DMS53 (cell line): ENCODE data around the gene CDC42EP4.
"Not testable (repeated sequence)": the region's sequence is repeated elsewhere in the genome, so short reads cannot be mapped to it uniquely, and the experiment has no call there.

Experiments
- DNase-seq: peaks from one replicate; lab custom pipeline; 2025; lab: John Stamatoyannopoulos, UW

Gene CDC42EP4

DNA sequence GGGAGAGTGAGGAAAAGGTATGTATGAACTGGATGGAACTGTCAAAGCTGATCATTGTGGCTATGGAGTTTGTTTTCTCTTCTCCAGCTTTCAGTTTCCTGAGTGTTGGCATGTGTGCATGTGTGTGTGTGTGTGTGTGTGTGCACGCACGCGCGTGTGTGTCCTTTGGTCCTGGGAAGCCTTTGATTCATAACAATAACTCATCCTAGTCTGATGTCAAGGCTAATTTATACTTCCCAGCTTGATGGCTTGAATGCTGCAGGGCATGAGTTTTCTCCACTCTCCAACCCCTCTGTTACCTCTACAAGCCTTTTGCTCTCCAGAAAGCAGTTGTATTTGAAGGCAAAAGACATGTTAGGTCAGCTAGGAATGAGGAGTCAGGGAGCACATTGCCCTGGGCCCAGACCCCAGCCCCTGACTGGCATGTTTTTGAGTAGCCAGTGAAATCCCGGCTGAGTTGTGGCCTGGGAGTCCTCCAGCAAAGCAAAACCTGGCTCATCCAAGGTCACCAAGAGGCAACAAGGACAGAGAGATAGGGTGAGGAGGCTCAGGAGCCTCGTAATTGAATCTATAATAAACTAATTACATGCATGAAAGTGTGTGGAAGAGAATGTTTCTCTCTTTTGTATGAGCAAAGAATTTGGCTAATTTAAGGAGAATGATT, 8.9 kb upstream of the CDC42EP4 start:
- DNase-seq = no peak

DNA sequence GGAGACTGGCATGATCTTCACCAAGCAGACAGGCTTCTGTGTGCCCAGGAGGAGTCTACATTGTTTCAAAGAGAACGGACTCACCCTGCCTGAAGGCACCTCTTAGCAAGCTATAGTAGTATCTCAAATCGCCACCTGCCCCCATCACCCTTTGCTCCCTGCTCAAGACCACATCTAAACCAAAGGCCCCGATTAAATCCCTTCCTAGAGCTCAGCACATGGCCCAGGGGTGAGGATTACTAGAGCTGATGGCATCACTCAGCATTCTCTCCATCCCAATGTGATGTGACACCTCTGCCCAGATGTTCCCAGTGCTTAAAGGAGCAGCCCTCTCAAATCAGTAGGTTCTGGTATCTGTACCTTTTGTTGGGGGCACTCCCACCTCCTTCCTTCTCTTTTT, 8.0 kb upstream of the CDC42EP4 start:
- DNase-seq = no peak

DNA sequence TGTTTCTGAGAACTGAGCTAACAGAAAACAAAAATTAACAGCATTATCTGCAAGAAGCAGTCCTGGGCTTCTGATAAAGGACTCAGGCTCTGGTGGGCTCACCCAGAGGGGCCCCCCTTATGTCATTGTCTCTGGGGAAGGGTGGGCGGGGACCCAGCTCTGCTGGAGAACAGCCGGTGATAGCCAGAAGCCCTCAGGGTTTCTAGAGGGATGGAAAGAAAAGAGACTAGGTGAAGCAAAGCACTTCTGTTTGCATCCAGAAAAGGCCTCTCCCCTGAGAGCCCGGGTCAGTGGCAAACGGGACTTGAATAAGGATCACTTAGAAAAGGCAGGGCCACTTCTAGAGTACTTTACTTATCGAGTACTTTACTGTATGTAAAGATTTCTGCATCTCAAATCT, 7.0 kb upstream of the CDC42EP4 start:
- no peak for DNase-seq

DNA sequence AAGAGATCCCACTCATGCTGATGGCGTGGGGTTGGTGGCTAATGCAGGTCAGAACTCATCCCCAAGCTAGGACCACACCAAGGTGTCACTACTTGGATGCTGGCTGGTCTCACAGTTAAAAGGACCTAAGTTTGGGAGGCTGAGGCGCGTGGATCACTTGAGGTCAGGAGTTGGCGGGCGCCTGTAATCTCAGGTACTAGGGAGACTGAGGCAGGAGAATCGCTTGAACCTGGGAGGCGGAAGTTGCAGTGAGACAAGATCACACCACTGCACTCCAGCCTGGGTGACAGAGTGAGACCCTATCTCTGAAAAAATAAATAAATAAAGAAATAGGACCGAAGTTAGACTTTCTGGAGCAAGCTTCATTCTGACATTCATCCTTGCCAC, 6.6 kb upstream of the CDC42EP4 start:
- DNase-seq = no peak

DNA sequence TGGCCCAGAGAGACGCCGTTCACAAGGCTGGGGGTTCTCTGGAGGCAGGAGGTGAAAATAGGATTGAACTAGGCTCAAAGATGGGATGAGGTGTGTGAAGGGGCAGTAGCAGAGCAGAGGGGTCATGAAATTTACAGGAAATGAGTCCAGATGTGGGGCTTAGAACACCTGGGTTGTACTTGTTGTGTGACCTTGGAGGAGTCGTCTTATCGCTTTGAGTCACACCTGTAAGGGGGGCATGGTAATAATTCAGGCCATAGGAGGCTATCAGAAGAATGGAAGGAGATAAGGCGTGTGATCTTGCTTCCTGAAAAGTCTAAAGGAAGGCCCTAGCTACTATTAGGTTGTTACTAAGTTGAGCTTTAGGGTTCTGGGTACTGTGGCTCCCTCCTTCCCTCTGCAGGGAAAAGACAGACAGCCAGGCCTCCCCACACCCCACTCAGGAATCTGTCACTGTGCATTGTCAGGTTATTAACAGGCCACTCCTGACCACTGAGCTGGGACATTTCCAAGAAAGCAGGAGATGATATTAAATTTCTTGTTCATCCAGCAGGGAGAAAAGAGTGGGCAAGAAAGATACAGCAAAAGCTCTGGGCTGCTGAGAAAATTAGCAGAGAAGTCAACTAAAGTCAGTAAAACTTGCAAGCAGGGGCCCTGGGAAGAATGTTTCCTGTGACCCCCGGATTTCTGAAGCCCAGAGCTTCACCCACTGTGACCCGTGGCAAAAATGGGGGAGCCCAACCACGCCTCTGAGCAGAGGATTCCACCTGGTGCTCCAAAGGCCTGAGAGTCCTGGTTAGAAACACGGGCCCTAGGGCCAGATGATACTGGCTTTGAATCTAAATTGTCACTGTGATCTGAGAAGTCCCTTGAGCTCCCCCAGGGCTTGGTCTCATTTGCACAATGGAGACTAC, 6.0 kb upstream of the CDC42EP4 start:
- no peak for DNase-seq

DNA sequence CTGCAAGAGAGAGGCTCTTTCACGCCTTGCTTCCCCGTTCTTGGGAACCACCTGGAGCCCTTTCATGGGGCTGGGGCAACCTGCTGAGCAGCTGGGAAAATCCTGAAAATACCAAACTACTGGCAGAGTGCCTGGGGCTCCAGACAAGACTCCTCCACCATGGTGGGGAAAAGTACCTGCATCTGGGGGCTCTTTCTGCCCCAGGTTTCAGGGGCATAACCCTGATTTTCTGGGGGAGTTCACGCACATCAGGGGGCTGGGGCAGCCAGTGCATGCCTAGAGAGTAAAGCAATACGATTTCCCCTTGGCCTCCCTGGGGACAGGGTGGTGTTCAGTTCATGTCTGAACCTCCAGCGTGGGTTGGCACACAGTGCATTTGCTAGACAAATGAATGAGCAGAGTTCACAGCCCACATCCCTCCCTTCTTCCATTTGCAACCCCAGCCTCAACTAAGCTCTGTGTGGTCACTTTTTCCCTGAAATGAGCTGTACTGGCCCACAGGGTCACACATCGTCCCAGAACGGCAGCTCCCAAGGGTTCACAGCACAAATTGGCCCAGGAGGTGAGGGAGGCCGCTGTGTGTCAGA, 5.2 kb upstream of the CDC42EP4 start:
- DNase-seq = no peak

DNA sequence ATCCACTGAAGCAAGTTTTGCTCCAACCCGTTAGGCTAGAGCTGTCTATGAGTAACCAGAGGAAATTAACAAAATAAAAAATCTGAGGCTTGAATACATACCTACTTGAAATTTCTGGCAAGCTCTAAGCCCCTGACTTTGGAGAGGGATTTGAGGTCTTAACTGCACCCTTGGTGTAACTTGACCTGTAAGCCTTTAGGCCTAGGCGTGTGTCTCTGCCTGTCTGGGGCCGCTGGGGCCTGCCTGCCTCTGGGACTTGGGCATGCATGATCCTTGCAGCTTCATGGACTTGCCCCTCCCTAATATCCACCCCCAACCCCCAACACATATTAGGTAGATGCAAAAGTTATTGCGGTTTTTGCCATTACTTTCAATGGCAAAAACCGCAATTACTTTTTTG, 3.7 kb upstream of the CDC42EP4 start:
- no peak for DNase-seq

DNA sequence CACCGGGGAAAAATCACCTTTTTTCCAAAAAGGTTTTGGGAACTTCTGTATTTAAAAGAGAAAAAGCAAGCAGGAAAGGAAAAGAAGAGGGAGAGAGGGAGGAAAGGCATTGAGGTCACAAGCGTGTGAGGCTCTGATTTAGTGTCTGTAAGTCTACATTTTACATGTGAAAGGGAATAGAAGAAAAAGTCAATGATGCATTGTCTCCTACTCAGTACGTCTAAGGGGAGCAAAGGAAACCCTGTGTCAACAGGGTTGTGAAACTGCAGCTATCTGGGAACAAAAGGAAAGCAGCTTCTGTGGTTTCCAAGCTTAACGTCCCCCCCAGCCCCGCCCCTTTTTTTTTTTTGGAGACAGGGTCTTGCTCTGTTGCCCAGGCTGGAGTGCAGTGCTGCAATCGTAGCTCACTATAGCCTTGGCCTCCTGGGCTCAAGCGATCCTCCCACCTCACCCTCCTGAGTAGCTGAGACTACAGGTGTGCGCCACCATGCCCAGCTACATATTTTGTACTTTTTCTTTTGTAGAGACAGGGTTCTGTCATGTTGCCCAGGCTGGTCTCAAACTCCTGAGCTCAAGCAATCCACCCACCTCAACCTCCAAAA, 1.8 kb upstream of the CDC42EP4 start:
- no peak for DNase-seq

DNA sequence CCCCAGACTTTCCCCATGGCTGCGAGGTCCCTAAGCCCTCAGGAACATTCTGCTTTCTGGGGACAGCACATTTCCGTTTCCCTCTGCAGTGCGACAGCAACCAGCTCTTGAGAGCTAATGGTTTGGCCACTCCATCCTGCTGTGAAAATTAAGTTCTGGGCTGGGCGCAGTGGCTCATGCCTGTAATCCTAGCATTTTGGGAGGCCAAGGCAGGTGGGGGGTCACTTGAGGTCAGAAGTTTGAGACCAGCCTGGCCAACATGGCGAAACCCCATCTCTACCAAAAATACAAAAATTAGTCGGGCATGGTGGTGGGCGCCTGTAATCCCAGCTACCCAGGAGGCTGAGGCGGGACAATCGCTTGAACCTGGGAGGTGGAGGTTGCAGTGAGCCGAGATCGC, 1.1 kb upstream of the CDC42EP4 start:
- not testable (repeated sequence) for DNase-seq

DNA sequence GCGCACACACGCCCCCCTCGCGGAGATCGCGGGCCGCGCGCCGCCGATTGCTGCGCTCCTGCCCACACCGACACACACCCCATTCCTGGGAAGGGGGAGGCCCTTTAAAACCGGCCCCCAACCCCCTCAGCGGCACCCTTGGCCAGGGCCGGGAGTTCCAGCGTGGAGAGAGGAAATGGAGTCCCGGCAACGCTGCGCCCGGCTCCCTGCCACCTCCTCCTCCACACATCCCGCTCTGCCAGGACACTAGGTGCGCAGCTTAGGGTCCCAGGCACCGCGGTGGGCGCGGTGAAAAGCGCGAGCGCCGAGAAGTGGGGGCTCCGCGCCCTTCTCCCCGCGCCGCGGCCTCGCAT, 397 bp downstream of the CDC42EP4 start:
- peak; percentile 75 for DNase-seq

DNA sequence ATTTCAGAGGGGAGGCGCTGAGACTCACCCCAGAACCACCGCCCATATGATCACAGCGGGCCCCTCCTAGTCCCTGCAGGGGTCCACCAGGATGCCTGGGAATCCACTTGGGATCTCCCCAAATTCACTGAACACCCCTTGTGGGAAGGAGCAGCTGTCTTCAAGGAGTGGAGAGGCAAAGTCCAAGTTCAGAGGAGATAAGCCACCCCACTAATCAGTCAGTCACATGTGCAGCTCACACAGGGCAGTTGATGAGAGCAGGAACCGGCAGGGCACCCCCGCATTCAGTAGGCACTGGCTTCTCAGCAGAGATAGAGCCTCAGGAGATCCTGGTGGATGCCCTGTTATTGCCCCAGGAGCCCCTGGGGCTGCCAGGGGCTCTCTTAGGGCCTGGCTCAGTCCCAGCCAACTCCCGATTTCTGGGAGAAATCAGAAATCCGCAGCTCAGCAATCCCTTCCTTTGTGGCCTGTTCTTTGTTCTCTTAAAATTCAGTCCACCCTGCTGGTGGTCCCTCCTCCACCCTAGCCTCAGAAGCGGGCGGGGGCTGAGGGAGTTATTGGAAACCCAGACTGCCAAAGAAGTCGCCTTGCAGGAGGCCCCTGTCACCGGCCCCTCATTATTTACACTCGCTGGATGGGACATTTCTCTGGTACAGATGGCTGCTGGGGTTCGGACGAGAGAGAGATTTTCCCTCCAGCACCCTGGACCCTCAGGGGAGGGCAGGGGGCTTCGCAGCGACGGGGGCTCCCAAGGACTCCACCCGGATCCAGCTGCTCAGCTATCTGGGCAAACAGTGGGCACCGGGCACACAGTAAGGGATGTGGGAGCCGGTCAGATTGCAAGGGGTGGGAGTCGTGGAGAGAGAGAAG, 1.8 kb downstream of the CDC42EP4 start:
- no peak for DNase-seq

DNA sequence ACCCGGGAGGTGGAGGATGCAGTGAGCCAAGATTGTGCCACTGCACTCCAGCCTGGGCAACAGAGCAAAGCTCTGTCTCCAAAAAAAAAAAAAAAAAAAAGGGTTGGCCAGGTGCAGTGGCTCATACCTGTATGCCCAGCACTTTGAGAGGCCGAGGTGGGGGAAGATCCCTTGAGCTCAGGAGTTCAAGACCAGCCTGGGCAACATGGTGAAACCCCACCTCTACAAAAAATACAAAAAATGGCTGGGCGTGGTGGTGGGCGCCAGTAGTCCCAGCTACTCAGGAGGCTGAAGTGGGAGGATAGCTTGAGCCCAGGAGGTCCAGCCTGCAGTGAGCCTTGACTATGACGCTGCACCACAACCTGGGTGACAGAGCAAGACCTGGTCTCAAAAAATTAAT, 2.8 kb downstream of the CDC42EP4 start:
- DNase-seq = not testable (repeated sequence)

DNA sequence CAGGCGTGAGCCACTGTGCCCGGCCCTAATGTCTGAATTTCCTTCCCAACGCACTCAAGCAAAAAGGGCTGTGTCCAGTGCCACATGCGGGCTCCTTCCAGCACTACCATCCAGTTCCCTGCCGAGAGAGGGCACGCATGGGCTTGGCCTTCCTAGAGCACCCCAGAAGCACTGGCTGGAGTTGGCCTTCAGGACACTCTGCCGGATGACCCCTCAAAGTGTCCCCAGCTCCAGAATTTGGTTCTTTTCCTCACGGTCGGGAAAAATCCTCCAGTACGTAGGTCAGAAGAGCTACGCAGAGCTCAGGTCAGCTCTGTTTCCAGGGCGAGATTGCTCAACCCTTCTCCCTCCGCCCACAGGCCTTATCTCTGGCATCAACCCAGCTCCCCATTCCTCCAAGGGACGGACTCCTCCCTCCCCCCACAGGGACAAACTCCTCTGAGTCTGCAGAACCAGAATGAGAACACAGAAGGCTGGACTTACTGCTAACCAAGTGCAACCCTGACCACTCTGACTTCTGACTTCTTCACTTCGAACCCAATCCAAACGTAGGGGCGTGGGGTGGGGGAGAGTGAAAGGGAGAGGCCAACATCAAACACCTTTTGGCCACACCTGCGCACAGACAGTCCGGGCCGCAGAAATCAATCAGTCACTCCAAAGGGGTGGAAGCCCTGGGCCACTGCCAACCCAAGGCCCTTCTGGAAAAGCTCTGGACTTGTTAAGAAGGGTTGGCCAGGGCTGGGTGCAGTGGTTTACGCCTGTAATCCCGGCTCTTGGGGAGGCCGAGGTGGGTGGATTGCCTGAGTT, 3.6 kb downstream of the CDC42EP4 start:
- DNase-seq = no peak

DNA sequence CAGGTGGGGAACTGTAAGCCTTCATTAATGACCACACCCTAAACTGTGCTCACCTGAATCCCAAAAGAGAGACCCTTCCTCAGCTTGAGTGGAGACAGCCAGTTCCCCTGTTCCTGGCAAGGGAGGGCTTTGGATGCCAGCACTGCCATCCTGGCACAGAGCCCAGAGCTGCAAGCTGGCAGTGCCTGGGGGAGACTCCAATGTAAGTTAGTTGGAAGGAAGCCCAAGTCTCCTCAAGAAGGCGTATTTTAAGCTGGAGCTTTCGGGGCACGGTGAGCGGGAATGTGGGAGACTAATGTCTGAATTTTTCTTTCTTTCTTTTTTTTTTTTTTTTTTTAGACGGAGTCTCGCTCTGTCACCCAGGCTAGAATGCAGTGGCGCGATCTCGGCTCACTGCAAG, 4.7 kb downstream of the CDC42EP4 start:
- no peak for DNase-seq

DNA sequence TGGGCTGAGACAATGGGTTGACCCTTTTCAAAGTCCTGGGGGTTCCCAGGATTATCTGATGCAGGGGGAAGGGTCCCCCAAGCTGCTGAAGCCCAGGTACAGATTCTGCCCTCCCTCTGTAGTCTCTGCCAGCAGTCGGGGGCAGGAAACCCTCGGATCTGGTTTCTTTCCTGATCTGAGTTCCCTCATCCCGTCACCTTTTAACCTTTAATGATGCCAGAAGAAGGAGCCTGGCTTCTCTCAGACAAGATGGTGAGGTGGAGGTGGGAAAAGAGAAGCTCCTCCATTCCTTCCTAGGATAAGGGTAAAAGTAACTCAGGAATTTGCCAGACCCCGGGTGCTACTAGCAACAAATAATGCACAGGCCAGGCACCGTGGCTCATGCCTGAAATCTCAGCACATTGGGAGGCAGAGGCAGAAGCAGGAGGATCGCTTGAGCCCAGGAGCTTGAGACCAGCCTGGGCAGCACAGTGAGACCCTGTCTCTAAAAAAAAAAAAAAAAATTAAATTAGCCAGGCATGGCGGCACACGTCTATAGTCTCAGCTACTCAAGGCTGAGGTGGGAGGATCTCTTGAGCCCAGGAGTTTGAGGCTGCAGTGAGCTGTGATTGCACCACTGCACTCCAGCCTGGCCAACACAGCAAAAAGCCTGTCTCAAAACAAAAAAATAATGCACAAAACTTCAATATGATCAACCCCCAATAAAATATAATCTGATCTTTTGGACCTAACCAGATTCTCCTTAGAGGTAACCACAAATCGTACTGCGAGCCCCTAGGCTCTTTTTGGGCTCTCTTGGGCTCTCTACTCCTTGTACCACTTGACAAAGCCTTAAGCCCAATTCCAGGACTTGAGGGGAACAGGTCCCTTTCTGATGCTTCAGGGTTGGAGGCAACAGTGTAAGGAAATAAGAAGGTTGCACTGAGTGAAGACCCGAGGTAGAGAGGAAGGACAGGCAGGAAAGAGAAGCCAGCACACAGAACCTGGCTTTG, 5.7 kb downstream of the CDC42EP4 start:
- no peak for DNase-seq

DNA sequence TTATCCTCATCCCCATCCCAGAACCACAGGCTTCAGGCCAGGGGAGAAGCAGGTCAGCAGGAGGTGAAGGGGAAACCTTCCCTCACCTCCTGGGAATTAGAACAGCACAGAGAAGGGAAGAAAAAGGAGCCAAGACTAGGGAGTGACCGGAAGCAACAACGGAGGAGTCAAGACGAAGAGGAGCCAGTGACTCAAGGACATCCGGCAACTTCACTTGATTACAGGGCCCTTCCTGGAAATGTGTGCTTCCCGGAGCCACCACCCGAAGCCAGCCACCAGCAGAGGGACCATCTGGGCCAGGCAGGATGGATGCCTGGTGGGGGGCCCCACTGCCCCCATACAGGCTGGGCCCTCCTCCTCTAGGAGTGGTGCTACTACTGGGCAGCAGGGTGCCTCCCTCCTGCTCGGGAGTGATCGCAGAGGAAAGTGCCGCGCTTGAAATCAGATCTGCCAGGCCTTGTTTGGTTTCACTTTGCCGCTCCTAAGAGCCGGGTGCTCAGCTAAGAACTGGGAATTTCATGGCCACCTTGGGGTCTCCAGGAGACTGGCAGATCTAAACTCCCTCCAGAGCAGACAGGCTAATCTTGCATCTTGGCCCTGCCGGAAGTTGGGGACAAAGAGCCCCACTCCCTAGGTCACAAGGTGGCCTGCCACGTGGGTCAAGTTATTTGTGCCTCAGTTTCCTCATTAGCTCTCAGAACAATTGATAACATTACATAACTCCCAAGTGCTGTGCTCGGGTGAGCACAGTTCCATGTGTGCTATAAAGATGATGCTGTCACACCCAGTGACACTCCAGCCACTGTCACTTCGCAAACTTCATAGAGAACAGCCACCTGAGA, 6.6 kb downstream of the CDC42EP4 start:
- peak; percentile 73 for DNase-seq

DNA sequence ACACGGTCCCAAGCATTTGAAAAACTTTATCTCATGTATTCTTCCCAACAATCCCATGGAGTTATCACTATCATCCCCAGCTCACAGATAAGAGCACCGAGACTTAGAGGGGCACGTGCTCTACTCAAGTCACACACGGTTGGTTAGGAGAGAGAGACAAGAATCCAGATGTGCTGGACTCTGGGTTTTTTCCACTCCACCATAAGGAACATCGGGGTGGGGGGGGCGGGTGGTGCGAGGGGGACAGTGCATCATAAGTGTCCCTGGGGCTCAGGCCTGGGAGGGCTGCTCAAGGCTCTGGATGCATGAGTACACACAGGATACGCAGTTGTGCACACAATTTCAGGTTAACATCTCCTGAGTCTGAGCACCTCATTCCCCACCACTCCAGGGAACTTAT, 7.4 kb downstream of the CDC42EP4 start:
- no peak for DNase-seq

DNA sequence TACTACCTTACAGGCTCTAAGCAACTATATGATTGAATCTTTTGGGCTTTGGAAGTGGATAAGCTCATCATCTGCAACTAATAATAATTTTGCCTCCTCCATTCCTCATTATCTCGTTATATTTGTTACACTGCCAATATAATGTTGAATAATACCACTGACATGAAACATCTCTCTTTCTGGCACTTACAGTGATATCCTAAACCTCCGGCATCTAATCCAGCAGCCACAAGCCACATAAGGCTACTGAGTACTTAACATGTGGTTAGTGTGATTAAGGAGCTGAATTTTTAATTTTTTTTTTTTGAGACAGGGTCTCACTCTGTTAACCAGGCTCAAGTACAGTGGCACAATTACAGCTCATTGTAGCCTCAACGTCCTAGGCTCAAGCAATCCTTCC, 9.6 kb downstream of the CDC42EP4 start:
- no peak for DNase-seq

DNA sequence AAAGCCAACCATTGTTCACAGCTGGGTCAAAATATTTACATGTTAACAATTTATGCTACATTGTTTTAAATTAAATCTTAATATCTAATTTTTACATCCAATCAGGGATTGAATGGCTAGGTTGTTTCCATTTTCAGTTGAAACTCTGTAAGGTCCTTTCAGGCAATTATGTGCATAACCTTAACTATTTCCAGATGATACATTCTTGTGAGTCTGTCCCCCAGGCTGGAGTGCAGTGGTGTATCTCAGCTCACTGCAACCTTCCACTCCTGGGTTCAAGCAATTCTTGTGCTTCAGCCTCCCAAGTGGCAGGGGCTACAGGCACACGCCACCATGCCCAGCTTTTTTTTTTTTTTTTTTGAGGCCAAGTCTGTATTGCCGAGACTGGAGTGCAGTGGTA, 10.4 kb downstream of the CDC42EP4 start:
- DNase-seq = no peak
